CD4-positive, alpha-beta T cell treated with Interleukin-17A for 1 hour (primary cell): ENCODE results near the gene ADCY9.
"Not testable (repeated sequence)": the region's sequence is repeated elsewhere in the genome, so short reads cannot be mapped to it uniquely, and the experiment has no call there.

Source experiments
- DNase-seq: peaks from one replicate; pipeline ENCODE4 v3.0.0-alpha.2; 2020

Gene ADCY9

GRCh38 chr16:3968551-3968950 is 147.7 kb downstream of the ADCY9 start:
- DNase-seq, result no peak

- no peak for DNase-seq
Measured at GRCh38 chr16:3966681-3967080, 149.6 kb downstream of the ADCY9 start.

- no peak for DNase-seq
Measured at GRCh38 chr16:3965781-3966582, 150.3 kb downstream of the ADCY9 start.

- no peak for DNase-seq
Measured at GRCh38 chr16:3965306-3965705, 150.9 kb downstream of the ADCY9 start.

- no peak for DNase-seq
Measured at GRCh38 chr16:3964686-3965290, 151.5 kb downstream of the ADCY9 start.

GRCh38 chr16:3963886-3964685 is 152.2 kb downstream of the ADCY9 start:
- DNase-seq, result no peak

- peak; percentile 47 for DNase-seq
Measured at GRCh38 chr16:3963203-3963602, 153.0 kb downstream of the ADCY9 start.

- no peak for DNase-seq
Measured at GRCh38 chr16:3961449-3961849, 154.8 kb downstream of the ADCY9 start.

GRCh38 chr16:3959926-3960590 is 156.2 kb downstream of the ADCY9 start:
- DNase-seq, result not testable (repeated sequence)

GRCh38 chr16:3959148-3959547 is 157.1 kb downstream of the ADCY9 start:
- DNase-seq, result no peak

- no peak for DNase-seq
Measured at GRCh38 chr16:3957344-3957980, 158.8 kb downstream of the ADCY9 start.

- no peak for DNase-seq
Measured at GRCh38 chr16:3954411-3954921, 161.8 kb downstream of the ADCY9 start.

GRCh38 chr16:3953728-3954410 is 162.4 kb downstream of the ADCY9 start:
- DNase-seq, result no peak

GRCh38 chr16:3952737-3953131 is 163.5 kb downstream of the ADCY9 start:
- DNase-seq, result no peak

- no peak for DNase-seq
Measured at GRCh38 chr16:3951861-3952736, 164.1 kb downstream of the ADCY9 start.

GRCh38 chr16:3951380-3951779 is 164.9 kb downstream of the ADCY9 start:
- not testable (repeated sequence) for DNase-seq

- no peak for DNase-seq
Measured at GRCh38 chr16:3950343-3951193, 165.7 kb downstream of the ADCY9 start.

GRCh38 chr16:3949946-3950342 is 166.3 kb downstream of the ADCY9 start:
- no peak for DNase-seq

- DNase-seq, result no peak
Measured at GRCh38 chr16:3949287-3949686, 167.0 kb downstream of the ADCY9 start.
